ENCODE data around the gene SHC2. TPM values are rescaled to one million over a fixed set of nuclear protein-coding genes. Genes with fewer than 3 reads are reported as not detected.
"Not testable (repeated sequence)": the region's sequence is repeated elsewhere in the genome, so short reads cannot be mapped to it uniquely, and the experiment has no call there.

The SHC2 gene
- total RNA-seq, 1 experiment from 2014 or later = not detected

DNA sequence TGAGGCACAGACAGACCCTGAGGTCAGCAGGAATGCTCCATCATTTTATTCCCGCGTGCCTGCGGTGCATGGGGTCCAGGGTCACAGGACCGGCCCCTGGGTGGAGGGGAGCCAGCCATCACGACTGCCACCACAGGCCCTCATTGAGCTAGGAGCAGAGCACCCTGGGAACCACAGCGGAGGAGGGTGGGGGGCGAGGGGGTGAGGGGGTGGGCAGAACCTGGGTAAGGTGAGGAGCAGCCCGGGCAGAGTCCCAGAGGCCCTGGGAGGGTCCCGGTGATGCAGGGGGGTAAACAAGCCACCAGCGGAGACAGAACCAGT, 34.2 kb upstream of the SHC2 start:
- Histone ChIP-seq H3K9me3 (no peaks in the 10 kb centered on the region), H3K27me3 (no peaks in the 10 kb centered on the region), H3K4me3 (no peak overlapping the region), H3K36me3 (no peaks in the 10 kb centered on the region)
- DNase-seq = no peak

DNA sequence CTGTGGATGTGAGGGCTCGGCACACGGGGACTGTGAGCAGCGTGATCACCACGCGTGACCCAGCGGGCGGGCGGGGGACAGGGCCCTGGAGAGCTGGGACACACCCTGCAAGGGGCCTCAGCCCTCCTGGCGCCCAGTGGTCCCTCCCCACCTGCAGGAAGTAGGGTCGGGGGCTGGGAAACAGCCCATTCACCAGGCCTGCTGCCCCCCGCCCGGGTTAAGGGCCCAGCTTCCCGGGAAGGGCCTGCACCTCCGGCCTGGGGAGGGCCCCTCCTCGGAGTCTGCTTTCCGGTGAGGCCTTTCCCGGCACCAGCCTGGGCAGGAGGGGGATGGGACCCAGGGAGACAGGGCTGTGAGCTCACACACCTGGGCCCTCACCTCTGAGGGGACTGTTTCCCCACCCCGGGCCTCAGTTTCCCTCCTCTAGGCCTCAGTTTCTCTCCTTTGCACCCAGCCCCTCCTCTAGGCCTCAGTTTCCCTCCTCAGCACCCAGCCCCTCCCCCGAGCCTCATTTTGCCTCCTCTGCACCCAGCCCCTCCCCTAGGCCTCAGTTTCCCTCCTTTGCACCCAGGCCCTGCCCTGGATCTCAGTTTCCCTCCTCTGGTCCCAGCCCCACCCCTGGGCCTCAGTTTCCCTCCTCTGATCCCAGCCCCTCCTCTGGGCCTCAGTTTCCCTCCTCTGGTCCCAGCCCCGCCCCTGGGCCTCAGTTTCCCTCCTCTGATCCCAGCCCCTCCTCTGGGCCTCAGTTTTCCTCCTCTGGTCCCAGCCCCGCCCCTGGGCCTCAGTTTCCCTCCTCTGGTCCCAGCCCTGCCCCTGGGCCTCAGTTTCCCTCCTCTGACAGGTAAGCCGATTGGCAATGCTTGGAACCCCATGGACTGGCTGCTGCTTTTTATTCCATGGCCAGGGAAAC, 33.6 kb upstream of the SHC2 start:
- Histone ChIP-seq H3K36me3 (no peaks in the 10 kb centered on the region), H3K27me3 (no peaks in the 10 kb centered on the region), H3K4me3 (no peak overlapping the region), H3K9me3 (no peaks in the 10 kb centered on the region)
- no peak for DNase-seq

DNA sequence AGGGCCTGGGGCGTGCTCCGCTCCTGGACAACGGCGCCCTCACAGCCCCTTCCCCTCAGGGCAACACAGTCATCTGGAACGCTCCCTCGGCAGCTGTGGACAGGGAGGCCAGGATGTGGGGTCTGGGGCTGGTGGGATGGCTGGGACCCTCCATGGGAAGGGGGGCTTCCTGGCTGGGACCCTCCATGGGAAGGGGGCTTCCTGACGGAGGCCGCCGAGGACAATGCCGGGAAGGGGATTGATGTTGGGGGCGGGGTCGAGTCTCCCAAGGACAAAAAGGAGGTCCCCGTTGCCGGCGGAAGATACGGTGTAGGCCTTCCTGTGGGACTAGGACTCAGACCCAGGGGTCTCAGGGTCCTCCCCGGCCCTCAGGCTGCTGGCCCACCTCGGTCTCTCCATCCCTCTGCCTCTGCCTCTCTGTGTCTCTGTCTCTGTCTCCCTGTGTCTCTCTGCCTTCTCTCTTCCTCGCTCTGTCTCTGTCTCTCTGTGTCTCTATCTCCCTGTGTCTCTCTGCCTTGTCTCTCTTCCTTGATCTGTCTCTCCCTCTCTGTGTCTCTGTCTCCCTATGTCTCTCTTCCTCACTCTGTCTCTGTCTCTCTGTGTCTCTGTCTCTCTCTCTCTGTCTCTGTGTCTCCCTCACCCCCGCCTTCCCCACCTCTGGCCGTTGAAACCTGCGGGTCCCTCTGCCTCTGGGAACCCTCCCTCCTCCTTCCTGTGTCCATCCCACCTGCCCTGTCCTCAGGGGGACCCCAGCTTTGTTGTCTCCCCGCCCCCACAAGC, 32.7 kb upstream of the SHC2 start:
- Histone ChIP-seq H3K9me3 (no peaks in the 10 kb centered on the region), H3K36me3 (no peaks in the 10 kb centered on the region), H3K4me3 (no peak overlapping the region), H3K27me3 (no peaks in the 10 kb centered on the region)
- no peak for DNase-seq

DNA sequence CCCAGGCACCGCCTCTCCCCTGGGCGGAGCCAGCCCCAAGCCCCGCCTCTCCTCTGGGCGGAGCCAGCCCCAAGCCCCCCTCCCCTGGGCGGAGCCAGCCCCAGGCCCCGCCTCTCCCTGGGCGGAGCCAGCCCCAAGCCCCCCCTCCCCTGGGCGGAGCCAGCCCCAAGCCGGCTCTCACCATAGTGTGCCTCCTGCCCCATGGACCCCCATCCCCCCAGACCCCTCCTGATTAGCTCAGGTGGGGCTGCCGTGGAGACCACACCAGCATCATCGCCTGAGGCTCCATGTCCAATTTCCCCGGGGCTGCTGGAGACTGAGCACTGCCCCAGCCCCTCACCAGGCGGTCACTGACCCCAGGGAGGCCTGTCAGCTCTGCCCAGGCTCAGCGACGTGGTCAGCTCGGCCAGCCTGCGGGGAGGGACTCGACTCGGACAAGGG, 31.3 kb upstream of the SHC2 start:
- H3K36me3 ChIP-seq = no peaks in the 10 kb centered on the region
- no peaks in the 10 kb centered on the region for H3K9me3 ChIP-seq
- no peak overlapping the region for H3K4me3 ChIP-seq
- no peaks in the 10 kb centered on the region for H3K27me3 ChIP-seq
- no peak for DNase-seq

DNA sequence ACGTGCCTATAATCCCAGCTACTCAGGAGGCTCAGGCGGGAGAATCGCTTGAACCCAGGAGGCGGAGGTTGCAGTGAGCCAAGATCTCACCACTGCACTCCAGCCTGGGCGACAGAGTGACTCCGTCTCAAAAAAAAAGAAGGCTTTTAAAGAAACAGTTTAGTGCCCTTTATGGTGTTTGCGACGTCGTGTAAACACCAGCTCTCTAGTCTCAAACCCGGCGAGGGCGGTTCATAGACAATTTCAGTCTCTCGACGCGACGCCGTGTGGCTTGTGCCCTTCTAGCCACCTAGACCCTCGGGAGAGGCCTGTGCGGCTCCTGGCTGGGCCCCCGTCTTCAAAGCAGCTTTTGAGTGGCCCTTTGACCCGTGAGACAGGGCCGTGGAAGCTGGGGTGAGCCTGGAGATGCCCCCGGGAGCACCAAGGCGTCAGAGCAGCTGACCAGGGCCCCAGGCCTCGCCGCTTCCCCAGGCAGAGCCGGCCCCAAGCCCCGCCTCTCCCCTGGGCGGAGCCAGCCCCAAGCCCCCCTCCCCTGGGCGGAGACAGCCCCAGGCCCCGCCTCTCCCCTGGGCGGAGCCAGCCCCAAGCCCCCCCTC, 30.4 kb upstream of the SHC2 start:
- H3K27me3 ChIP-seq = no peaks in the 10 kb centered on the region
- no peaks in the 10 kb centered on the region for H3K36me3 ChIP-seq
- DNase-seq = no peak
- no peaks in the 10 kb centered on the region for H3K9me3 ChIP-seq
- H3K4me3 ChIP-seq = no peak overlapping the region

DNA sequence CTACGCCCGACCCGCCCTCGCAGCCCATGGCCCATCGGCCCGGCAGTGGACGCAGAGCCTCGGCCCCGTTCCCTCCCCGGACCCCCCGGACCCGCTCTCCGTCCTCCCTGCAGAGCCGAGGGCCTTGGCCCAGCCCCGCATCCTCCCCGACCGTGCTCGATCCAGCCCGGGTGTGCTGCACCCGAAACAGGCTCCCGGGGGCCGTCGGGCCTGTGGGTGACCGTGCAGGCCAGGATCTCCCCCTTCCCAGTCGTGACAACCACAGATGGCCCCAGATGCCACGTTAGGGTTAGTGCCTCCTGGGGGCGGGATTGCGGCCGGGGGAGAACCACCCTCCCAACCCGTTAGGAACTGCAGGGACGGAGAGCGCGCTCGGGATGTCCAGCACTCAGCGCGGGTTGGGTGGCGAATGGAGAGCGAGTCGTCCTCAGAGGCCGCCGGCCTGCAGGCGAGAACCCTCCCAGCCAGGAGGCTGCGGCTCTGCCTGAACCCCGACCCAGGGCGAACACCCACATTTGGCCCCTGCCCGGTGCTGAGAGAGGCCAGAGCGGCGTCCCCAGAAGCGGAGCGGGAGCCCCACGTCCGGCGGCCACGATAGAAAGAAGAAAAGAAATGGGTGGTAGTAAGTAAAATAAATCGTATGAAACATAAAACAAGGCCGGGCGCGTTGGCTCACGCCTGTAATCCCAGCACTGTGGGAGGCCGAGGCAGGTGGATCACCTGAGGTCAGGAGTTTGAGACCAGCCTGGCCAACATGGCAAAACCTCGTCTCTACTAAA, 28.8 kb upstream of the SHC2 start:
- DNase-seq = peak; percentile 38
- Histone ChIP-seq H3K4me3 (peak overlapping the region; percentile 71), H3K27me3 (no peaks in the 10 kb centered on the region), H3K36me3 (no peaks in the 10 kb centered on the region), H3K9me3 (no peaks in the 10 kb centered on the region)

DNA sequence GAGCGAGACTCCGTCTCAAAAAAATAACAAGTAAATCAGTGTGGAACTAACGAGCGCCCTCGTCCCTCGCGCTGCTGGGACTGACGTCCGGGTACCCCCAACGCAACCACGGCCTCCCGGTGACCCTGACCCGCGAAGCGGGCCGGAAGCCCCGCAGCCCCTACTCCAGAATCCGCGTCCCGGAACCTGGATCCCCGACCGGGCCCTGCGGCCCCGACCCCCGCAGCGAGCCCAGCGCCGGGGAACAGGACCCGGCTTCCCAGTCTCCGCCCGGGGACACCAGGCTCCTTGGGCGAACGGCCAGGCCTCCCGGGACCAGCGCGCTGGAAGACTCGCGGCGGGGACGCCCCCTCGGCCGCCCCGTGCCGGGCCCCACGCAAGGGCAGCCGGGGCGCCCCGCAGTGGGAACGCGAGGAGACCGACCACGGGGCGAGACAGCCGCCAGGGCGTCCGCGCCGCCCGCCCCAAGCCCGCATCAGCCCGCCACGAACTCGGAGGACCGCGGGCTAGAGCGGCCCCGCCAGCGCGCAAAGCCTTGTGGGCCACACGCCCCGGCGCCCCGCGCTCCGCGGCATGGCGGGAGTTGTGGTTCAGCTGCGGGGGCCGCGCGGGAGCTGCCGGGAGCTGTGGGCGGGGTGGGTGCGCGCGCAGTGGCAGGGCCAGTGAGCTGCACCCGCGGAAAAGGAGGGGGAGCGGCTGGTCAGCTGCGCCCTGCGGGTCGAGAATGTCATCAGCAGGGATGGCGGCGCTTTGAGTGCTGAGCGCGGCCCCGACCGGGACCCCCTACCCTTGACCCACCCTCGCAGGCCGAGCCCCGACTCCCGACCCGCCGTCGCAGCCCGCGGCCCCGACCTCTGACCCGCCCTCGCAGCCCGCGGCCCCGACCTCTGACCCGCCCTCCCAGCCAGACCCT, 27.9 kb upstream of the SHC2 start:
- H3K27me3 ChIP-seq = no peaks in the 10 kb centered on the region
- H3K36me3 ChIP-seq = no peaks in the 10 kb centered on the region
- peak; percentile 94 for DNase-seq

DNA sequence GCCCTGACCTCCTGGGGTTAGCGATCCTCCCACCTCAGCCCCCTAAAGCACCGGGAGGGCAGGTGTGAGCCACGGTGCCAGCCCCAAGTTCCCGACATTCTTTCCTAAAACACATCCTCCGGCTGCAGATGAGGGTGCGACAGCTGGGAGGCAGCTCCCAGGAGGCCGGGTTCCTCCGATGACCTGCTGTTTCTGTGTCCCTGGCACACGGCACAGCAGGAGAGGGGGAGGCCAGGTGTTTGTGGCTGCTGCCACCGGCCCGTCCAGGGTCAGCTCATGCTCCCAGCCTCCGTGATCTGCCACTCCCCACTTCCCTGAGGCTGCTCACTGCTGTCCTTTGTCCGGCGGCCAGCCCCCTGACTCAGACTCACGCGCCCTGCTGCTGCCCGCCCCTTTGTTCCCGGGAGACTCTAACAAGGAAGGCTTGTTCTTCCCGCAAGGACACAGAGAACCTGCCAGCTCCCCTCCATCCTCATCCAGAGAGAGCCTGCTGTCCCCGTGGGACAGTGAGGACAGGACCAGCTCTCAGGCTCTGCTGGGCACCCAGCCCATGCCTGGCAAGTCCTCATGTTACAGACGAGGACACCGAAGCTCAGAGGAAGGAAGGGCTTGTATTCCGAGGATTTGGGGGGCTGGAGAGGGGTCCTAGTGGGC, 24.9 kb upstream of the SHC2 start:
- H3K27me3 ChIP-seq = no peaks in the 10 kb centered on the region
- H3K36me3 ChIP-seq = no peaks in the 10 kb centered on the region
- no peak overlapping the region for H3K4me3 ChIP-seq
- DNase-seq = peak; percentile 46
- H3K9me3 ChIP-seq = no peaks in the 10 kb centered on the region

More for the DNA sequence above, 27.9 kb upstream of the SHC2 start:
- Histone ChIP-seq H3K4me3 (peak overlapping the region; percentile 71), H3K9me3 (no peaks in the 10 kb centered on the region)

DNA sequence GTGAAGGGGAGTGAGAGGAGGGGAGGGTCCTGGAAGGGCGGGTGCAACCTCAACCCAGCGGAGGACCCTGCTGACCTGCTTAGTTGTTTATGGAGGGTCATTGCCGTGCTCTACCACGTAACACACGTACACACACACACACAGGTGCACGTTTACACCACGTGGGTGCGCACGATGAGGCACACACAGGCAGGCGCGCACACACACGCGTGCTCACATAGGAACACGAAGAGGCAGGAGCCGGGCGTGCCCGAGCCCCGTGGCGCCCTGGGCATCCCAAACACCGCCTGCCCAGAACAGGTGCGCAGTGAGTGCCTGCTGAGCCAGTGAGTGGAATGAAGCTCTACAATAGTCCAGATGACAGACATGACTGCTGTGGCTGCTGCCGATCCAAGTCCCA, 24.2 kb upstream of the SHC2 start:
- no peak for DNase-seq
- Histone ChIP-seq H3K27me3 (no peaks in the 10 kb centered on the region), H3K9me3 (no peaks in the 10 kb centered on the region), H3K36me3 (no peaks in the 10 kb centered on the region), H3K4me3 (no peak overlapping the region)

DNA sequence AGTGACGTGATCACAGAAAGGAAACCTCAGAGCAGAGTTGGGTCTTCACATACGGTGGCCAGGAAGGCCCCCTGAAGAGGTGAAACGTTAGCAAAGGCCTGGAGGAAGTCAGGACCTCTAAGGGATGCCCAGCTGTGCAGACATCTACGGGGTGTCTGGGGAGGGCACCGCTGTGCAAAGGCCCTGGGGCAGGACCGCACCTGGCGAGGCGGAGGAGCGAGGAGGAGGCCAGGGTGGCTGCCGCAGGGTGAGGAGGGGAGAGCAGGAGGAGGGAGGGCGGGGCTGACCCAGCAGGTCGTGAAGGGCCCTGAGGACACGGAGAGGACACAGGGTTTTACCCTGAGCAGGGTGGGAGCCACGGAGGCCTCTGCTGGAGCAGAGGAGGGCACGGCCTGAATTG, 23.7 kb upstream of the SHC2 start:
- no peaks in the 10 kb centered on the region for H3K36me3 ChIP-seq
- H3K4me3 ChIP-seq = no peak overlapping the region
- H3K9me3 ChIP-seq = no peaks in the 10 kb centered on the region
- no peaks in the 10 kb centered on the region for H3K27me3 ChIP-seq
- DNase-seq = no peak

DNA sequence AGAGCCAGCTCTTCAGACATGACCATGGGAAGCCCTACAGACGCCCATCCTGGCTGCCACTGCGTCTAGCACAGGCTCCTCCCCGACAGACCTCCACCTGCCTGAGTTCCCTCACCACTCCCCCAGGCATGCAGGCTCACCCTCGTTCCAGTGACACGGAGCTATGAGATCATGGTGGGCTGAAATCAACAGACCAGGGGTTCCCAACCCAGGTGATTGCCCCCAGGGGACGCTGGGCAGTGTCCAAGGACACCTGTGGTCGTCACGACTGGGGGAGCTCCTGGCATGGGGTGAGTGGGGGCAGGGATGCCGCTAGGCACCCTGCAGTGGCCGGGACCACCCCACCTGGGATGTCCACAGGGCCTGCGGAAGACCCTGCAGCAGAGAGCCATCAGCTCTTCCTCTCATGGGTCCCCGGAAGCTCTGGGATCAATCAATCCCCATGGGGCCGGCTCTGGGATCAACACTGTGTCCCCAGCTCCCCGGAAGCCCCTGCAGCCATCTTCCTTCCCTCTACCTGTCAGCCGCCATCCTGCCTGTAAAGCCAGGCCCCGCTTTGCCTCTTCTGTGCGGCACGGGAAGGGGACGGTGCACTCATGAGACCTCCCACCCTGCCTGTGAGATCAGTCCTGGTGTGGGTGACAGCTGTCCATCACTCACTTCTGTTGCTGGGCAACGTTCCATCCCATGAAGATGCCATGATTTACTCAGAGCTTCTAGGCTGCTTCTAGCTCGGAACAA, 22.7 kb upstream of the SHC2 start:
- no peak for DNase-seq
- no peaks in the 10 kb centered on the region for H3K27me3 ChIP-seq

DNA sequence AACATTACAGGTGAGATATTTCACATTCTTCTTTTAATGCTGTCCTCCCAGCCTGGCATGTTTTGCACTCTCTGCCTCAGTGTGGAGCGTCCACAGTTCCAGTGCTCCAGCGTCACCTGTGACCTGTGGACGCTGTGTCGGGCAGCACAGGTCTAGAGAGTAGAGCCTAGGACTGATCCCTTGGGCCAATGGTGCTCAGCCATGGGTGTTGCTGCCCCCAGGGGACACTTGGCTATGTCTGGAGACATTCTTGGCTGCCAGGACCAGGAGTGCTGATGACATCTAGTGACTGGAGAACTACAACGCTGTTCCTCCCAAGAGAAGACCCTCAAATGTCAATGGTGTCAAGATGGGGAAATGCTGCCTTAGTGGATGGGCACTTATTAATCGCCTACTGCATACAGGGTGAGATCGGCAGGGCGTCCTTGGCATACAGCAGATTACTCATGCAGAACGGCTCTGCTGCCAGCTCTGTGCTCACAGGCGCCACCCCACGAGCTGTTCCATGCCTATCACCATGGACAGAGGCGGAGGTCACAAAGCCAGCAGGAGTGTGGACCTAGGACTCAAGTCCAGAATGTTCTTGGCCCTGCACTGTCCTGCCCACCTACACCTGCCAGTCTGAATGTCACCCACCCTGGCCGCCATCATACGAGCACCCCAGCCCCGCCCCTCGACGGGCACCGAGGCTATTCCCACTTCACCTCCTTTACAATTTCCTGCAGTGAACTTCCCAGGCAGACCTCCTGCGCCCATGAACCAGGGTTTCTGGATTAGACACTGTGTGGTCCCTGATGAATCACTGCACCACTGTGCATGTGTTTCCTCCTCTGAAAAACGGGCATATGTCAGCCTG, 21.6 kb upstream of the SHC2 start:
- Histone ChIP-seq H3K27me3 (no peaks in the 10 kb centered on the region), H3K4me3 (no peak overlapping the region), H3K9me3 (no peaks in the 10 kb centered on the region), H3K36me3 (no peaks in the 10 kb centered on the region)
- peak; percentile 33 for DNase-seq

More for the DNA sequence above, 22.7 kb upstream of the SHC2 start:
- Histone ChIP-seq H3K36me3 (no peaks in the 10 kb centered on the region), H3K4me3 (no peak overlapping the region), H3K9me3 (no peaks in the 10 kb centered on the region)

DNA sequence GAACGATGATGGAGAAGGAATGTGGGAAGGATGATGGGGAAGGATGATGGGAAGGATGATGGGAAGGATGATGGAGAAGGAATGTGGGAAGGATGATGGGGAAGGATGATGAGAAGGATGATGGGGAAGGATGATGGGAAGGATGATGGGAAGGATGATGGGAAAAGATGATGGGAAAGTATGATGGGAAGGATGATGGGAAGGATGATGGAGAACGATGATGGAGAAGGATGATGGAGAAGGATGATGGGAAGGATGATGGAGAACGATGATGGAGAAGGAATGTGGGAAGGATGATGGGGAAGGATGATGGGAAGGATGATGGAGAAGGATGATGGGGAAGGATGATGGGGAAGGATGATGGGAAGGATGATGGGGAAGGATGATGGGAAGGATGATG, 20.3 kb upstream of the SHC2 start:
- H3K36me3 ChIP-seq, DNase-seq, H3K9me3 ChIP-seq, H3K27me3 ChIP-seq, H3K4me3 ChIP-seq: not testable (repeated sequence)
